Uterus (tissue), 4 donors: ENCODE data around the gene RFC4. TPM values are rescaled to one million over a fixed set of nuclear protein-coding genes. Genes with fewer than 3 reads are reported as not detected.
A peak's percentile ranks its signal among the peaks of the same experiment; 100 is the strongest.

Source experiments
- DNase-seq, 2 donors: peaks; one replicate each; pipeline ENCODE4 v3.0.0-alpha.2; 2019 to 2020
- H3K27ac ChIP-seq, 2 donors: fragments of 200-600 bp; sonication (generic); 1 replicate in 1 of 2; 2 replicates in 1 of 2; pipeline ENCODE4 v1.5.1; 2016 to 2018
- H3K27me3 ChIP-seq, 2 donors: fragments of 200-600 bp; sonication (generic); one replicate each; pipeline ENCODE4 v1.5.1; 2018 to 2019; ENCODE audit warnings: control low read depth in 1 of 2
- H3K36me3 ChIP-seq, 2 donors: fragments of 200-600 bp; sonication (generic); one replicate each; pipeline ENCODE4 v1.5.1; 2019; ENCODE audit warnings: control low read depth in 1 of 2
- H3K4me1 ChIP-seq, 2 donors: fragments of 200-600 bp; sonication (generic); one replicate each; pipeline ENCODE4 v1.5.1; 2018 to 2019; ENCODE audit warnings: control low read depth in 1 of 2
- H3K4me3 ChIP-seq, 2 donors: fragments of 200-600 bp; sonication (generic); 1 replicate in 1 of 2; 2 replicates in 1 of 2; pipeline ENCODE4 v1.5.1; 2018 to 2019; ENCODE audit warnings: mild to moderate bottlenecking in 1 of 2
- H3K9me3 ChIP-seq, 2 donors: fragments of 200-600 bp; sonication (generic); one replicate each; pipeline ENCODE4 v1.5.1; 2019; ENCODE audit warnings: control low read depth in 1 of 2
- POLR2A ChIP-seq, 2 donors: fragments of 450-650 bp; IDR thresholded peaks; one replicate each; pipeline ENCODE4 v1.6.1; 2016; ENCODE audit warnings: antibody characterized with exemption in 2 of 2, mild to moderate bottlenecking in 1 of 2, moderate library complexity in 1 of 2
- intact Hi-C: fragments of 100-400 bp; cut with DNase I; formaldehyde crosslinking; loops from one replicate; pipeline ENCODE4 v1.15.1; 2023; ENCODE audit warnings: low total_unique reads
- total RNA-seq, 4 donors: library from RNA; depleted of rRNA in 3 of 4; stranded (reverse); fragments of >200 nt in 3 of 4; gene quantifications; one replicate each; pipeline versions ENCODE4 v1.1.0 to v1.2.4, GENCODE V29; 2014 to 2023
- TF ChIP-seq, protein P1 (sequence below), 4 experiments: fragments of 200-600 bp in 2 of 4; fragments of 450-650 bp in 2 of 4; sonication (generic) in 2 of 4; IDR thresholded peaks; one replicate each; pipeline ENCODE4 v1.5.1; 2016 to 2019; ENCODE audit warnings: antibody characterized with exemption in 4 of 4, mild to moderate bottlenecking in 2 of 4, moderate library complexity in 1 of 4
- donor health status: DM: yes; HTN: yes; CAD: no.

The RFC4 gene
- total RNA-seq, 4 donors from 2014 or later, result 2.8 to 43.8 (median 26.6) TPM

DNA sequence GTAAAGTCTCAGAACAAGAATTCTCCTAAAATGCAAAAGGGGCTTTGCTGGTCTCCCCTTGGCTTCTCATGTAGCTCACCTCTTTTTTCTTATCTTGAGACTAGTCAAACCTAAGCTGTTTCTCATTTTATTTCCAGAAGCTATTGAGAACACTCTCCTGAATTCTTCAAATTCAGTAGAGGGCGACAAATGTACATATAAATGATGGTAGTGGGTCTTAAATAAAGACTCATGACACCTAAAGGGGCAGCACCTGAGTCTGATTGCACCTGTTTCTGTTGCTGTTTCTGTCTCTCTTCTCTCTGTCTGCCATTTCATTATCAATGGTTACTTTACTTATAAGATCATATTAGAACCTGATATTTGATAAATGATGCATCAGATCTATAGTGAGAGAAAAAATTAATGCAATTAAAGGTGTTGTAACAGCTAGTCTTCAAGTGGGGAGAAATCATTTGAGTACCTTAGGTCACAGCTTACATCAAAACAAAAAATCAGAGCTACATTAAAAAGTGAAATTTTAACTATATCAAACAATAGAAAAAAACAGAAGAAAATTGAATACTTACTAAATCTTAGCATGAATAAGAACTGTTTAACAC, 43.2 kb upstream of the RFC4 start:
- DNase-seq, result no peak
- intact Hi-C loops, result no loop called here

DNA sequence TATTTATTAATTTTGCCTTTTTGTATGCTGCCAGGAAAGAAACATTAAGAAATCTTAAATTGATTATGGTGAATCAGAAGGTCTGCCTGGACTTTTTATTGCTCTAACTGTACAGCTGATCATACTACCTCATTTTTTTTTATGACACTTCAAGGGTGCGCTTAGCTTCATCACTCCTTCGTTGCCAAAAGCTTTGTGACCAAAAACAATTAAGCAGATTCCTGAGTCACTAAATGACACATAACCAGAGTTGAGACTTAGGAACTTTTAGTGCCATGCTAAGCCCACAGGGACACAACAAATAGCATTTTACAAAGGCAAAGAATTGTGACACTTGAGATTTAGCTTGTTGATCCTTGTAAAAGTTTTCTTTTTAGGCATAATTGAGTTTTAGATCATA, 41.2 kb upstream of the RFC4 start:
- Histone ChIP-seq H3K36me3 (no peaks in the 10 kb centered on the region), H3K27ac (no peak overlapping the region), H3K4me1 (no peaks in the 10 kb centered on the region), H3K27me3 (no peaks in the 10 kb centered on the region), H3K9me3 (no peaks in the 10 kb centered on the region), H3K4me3 (no peak overlapping the region)
- intact Hi-C loops, result no loop called here
- TF ChIP-seq, protein P1, sequence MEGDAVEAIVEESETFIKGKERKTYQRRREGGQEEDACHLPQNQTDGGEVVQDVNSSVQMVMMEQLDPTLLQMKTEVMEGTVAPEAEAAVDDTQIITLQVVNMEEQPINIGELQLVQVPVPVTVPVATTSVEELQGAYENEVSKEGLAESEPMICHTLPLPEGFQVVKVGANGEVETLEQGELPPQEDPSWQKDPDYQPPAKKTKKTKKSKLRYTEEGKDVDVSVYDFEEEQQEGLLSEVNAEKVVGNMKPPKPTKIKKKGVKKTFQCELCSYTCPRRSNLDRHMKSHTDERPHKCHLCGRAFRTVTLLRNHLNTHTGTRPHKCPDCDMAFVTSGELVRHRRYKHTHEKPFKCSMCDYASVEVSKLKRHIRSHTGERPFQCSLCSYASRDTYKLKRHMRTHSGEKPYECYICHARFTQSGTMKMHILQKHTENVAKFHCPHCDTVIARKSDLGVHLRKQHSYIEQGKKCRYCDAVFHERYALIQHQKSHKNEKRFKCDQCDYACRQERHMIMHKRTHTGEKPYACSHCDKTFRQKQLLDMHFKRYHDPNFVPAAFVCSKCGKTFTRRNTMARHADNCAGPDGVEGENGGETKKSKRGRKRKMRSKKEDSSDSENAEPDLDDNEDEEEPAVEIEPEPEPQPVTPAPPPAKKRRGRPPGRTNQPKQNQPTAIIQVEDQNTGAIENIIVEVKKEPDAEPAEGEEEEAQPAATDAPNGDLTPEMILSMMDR (IDR thresholded peaks at IDR 0.05), result no peak
- TF ChIP-seq POLR2A (IDR thresholded peaks at IDR 0.05), result no peak
- DNase-seq, result no peak

More for the DNA sequence above, 43.2 kb upstream of the RFC4 start:
- H3K27ac ChIP-seq, result no peak overlapping the region
- no peaks in the 10 kb centered on the region for H3K27me3 ChIP-seq
- H3K4me3 ChIP-seq, result no peak overlapping the region
- TF ChIP-seq, protein P1 (IDR thresholded peaks at IDR 0.05), result peak in 3 of 4 experiments; percentile 32 to 52 (median 35)
- no peak for TF ChIP-seq POLR2A (IDR thresholded peaks at IDR 0.05)
- H3K4me1 ChIP-seq, result no peaks in the 10 kb centered on the region
- H3K36me3 ChIP-seq, result no peaks in the 10 kb centered on the region
- H3K9me3 ChIP-seq, result no peaks in the 10 kb centered on the region

DNA sequence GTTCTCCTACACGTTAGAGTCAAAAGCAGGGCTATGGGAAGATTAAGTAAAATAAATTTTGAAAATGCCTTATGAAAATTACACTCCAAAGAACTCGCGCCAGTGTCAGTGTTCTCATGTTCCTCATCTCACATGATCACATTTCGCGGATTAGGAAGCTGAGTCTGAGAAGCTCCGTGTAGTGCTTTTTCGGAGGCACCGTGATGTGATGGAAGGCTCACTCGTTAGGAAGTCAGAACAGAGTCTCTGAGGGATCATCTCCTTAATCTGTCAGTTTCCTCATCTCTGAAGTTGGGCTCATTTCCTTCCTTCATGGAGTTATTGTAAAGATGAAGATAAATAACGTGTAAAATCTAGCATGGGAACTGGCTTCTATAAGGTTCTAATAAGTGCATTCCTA, 39.5 kb upstream of the RFC4 start:
- Histone ChIP-seq H3K27ac (no peak overlapping the region), H3K4me3 (no peak overlapping the region), H3K36me3 (no peaks in the 10 kb centered on the region), H3K27me3 (no peaks in the 10 kb centered on the region), H3K4me1 (no peaks in the 10 kb centered on the region), H3K9me3 (no peaks in the 10 kb centered on the region)
- DNase-seq, result no peak
- TF ChIP-seq, protein P1 (IDR thresholded peaks at IDR 0.05), result no peak
- no peak for TF ChIP-seq POLR2A (IDR thresholded peaks at IDR 0.05)
- intact Hi-C loops, result no loop called here

DNA sequence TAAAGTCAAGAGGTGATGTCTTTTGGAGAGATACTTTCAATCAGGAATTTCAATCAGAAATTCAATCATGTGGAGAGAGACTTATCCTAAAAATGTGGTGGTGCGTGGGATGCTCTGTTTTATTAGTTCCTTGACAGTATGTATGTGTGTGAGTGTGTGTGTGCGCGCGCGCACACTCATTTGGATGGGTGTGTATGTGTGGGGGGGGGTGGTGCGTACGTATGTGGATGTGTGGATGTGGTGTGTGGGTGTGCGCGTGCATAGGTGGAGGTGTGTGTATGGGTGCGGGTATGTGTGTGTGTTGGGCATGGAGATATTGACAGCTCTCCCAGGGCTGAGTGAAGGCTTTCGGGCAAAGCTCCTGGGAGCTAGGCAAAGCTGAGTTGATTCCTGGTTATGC, 38.6 kb upstream of the RFC4 start:
- TF ChIP-seq, protein P1 (IDR thresholded peaks at IDR 0.05), result no peak
- TF ChIP-seq POLR2A (IDR thresholded peaks at IDR 0.05), result no peak
- no peak for DNase-seq
- intact Hi-C loops, result no loop called here

DNA sequence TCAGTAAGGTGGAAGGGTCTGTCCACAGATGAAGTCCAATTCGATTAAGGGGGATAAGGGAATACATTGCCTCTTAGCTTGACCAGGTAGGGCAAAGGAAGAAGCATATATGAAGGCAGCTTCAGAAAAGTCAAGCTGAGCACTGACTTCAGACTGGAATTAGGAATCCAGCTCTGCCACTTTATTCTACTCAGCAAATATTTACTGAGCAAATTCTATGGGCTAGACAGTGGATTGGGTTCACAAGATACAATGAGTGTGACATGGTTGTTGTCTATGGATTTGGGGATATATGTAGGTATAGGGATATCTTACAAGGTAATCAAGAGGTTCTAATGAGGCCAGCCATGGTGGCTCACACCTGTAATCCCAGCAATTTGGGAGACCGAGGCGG, 36.8 kb upstream of the RFC4 start:
- Histone ChIP-seq H3K27me3 (no peaks in the 10 kb centered on the region), H3K9me3 (no peaks in the 10 kb centered on the region), H3K4me3 (no peak overlapping the region), H3K36me3 (no peaks in the 10 kb centered on the region), H3K27ac (no peak overlapping the region), H3K4me1 (no peaks in the 10 kb centered on the region)
- TF ChIP-seq, protein P1 (IDR thresholded peaks at IDR 0.05), result no peak
- TF ChIP-seq POLR2A (IDR thresholded peaks at IDR 0.05), result no peak
- intact Hi-C loops, result no loop called here
- DNase-seq, result no peak

More for the DNA sequence above, 38.6 kb upstream of the RFC4 start:
- H3K36me3 ChIP-seq, result no peaks in the 10 kb centered on the region
- H3K9me3 ChIP-seq, result no peaks in the 10 kb centered on the region
- H3K27me3 ChIP-seq, result no peaks in the 10 kb centered on the region
- no peak overlapping the region for H3K27ac ChIP-seq
- no peaks in the 10 kb centered on the region for H3K4me1 ChIP-seq
- H3K4me3 ChIP-seq, result no peak overlapping the region
